Activated CD8-positive, alpha-beta T cell treated with anti-CD3 and anti-CD28 coated beads, Interleukin-2, amount 10 ng/mL, durations not matched to agents 7 days and 5 days (primary cell): Measurements from ENCODE around the gene TANC1. TPM values are rescaled to one million over a fixed set of nuclear protein-coding genes. Genes with fewer than 3 reads are reported as not detected.
A peak's percentile ranks its signal among the peaks of the same experiment; 100 is the strongest.

ENCODE experiments used
- ATAC-seq: fragments of 150-1000 bp; cut with Tn5 transposase; one replicate; pipeline ENCODE4 v1.10.0; 2021; ENCODE audit warnings: moderate library complexity
- CTCF ChIA-PET: fragments of 350-600 bp; sonication (Branson Sonifier 250); formaldehyde crosslinking; loops from one replicate; lab custom pipeline; 2021; ENCODE audit warnings: antibody characterized with exemption; lab: Charles Lee
- POLR2A ChIA-PET: fragments of 350-600 bp; sonication (Branson Sonifier 250); formaldehyde crosslinking; loops from one replicate; lab custom pipeline; 2021; ENCODE audit warnings: antibody characterized with exemption; lab: Charles Lee
- DNase-seq: peaks from one replicate; pipeline ENCODE4 v3.0.0-alpha.2; 2020
- H3K27ac Mint-ChIP-seq: one replicate; pipeline ENCODE4 v1.8.0; 2021; ENCODE audit warnings: mild to moderate bottlenecking, mixed read lengths
- H3K27me3 Mint-ChIP-seq: one replicate; pipeline ENCODE4 v1.8.0; 2021; ENCODE audit warnings: low read depth, mixed read lengths
- H3K36me3 Mint-ChIP-seq: one replicate; pipeline ENCODE4 v1.8.0; 2021; ENCODE audit warnings: low read depth, mixed read lengths
- H3K4me1 Mint-ChIP-seq: one replicate; pipeline ENCODE4 v1.8.0; 2021; ENCODE audit warnings: low read depth, mixed read lengths
- H3K4me3 Mint-ChIP-seq: one replicate; pipeline ENCODE4 v1.8.0; 2021; ENCODE audit warnings: mild to moderate bottlenecking, mixed read lengths
- H3K9me3 Mint-ChIP-seq: one replicate; pipeline ENCODE4 v1.8.0; 2022; ENCODE audit warnings: mixed read lengths; ENCODE audit not compliant: insufficient read depth
- total RNA-seq, 2 experiments: library from RNA; stranded (reverse); gene quantifications; one replicate each; pipeline ENCODE4 v1.2.3, GENCODE V29; 2021

Gene TANC1
- total RNA-seq, 2 experiments from 2014 or later: 0.37 to 0.55 TPM

DNA sequence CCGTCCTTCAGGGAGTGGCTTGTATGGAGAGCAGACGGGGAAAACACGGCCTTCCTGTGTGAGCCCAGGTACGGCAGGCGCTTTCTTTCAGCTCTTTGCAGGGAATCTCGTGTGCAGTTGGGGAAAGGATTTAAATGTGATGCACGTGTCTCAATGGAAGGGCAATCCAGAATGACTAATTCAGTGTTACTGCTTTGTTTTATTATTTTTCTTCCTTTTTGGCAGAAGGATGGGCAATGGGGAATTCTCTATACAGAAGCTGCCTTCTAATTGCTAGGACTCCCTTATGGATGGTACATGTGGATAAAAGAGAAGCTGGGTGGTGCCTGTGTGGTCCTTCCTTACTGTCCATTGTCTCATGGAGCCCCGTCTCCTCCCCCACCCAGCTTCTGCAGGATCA is 210.7 kb downstream of the TANC1 start:
- ATAC-seq: no peak
- Mint-ChIP-seq H3K27me3 (no peaks in the 10 kb centered on the region), H3K4me3 (no peak overlapping the region), H3K4me1 (no peaks in the 10 kb centered on the region), H3K27ac (no peak overlapping the region), H3K36me3 (no peaks in the 10 kb centered on the region), H3K9me3 (no peaks in the 10 kb centered on the region)
- CTCF ChIA-PET: no interaction called here
- DNase-seq: no peak
- POLR2A ChIA-PET: no interaction called here

DNA sequence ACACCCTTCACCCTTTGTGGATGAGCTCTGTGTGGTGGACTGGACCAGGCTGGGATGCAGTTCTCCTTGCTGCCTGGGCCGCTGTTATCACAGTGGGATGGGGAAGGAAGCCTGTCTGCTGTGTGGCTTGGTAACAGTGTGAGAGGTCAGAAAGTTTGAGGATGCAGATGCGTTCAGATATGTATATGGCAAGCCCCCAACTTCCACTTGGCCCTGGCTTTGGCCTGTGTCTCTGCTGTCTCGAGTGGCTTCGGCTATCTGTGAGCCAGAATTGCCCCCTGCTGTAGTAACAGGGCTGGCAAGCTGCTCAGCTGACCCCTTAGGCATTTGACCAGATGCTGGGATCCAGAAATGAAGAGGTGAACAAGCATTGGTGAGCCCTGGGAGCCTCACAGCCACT is 211.3 kb downstream of the TANC1 start:
- no peak for ATAC-seq
- Mint-ChIP-seq H3K9me3 (no peaks in the 10 kb centered on the region), H3K27me3 (no peaks in the 10 kb centered on the region), H3K36me3 (no peaks in the 10 kb centered on the region), H3K4me1 (no peaks in the 10 kb centered on the region), H3K4me3 (no peak overlapping the region), H3K27ac (no peak overlapping the region)
- DNase-seq: no peak
- ChIA-PET CTCF (no interaction called here), POLR2A (no interaction called here)

DNA sequence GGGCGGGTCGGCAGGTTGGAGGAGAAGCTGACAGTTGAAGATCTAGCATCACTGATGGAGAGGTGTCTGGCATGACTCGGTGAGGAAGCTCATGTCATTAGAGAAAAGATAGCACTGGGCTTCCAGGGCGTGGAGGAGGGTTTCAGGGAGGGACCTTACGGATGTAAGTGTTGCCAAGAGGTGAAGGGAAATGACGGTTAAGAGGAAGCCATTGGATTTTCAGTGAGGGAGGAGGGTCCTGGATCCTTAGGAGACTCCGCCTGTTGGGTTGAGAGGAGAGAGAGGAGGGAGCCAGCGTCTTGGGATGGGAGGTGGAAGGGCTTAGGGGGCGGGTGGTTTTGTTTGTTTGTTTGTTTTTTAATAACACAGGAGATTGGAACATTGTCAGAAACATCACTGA is 214.9 kb downstream of the TANC1 start:
- no peak for ATAC-seq
- Mint-ChIP-seq H3K27ac (no peak overlapping the region), H3K4me3 (no peak overlapping the region), H3K9me3 (no peaks in the 10 kb centered on the region), H3K4me1 (peaks cover 12% of the 10 kb centered on the region), H3K36me3 (no peaks in the 10 kb centered on the region), H3K27me3 (no peaks in the 10 kb centered on the region)
- DNase-seq: no peak
- ChIA-PET CTCF (interaction anchor here (1.2 kb wide), 1 partner anchor 16 kb away, joined by 3 read pairs; no protein-coding TSS in a partner anchor), POLR2A (no interaction called here)

DNA sequence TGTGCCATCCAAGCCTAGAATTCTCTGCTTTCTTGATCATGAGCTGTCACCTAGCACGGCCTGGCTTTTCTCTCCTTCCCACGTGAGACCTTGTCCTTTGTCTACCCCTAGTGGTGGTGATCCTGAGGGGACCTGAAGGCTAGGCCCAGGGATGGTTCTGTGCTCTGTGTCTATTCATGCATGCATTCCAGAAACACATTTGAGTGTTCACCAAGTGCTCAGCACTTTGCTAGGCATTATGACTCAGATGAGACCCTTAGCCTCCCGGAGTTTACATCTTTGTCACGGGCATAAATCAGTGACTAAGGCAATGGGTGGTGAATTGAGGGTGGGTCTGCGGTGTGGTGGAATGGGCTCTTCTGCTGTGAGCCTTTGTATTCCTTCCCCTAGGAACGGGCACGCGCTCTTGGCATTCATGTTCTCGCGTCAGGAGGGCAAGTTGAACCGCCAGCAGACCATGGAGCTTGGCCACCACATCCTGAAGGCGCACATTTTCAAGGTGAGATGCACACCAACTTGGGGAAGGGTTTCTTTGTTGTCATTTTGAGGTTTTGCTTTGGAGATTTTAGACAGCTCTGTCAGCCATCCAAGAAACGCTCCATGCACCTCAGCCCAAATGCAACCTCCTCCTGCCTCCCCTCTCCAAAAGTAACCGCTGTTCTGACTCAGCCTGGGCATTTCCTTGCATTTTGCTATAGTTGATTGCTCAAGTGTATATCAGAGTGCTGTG is 217.1 kb downstream of the TANC1 start:
- H3K4me1 Mint-ChIP-seq: peaks cover 12% of the 10 kb centered on the region
- ATAC-seq (peak; percentile 47), DNase-seq (no peak)
- no peaks in the 10 kb centered on the region for H3K27me3 Mint-ChIP-seq
- no peak overlapping the region for H3K4me3 Mint-ChIP-seq
- POLR2A ChIA-PET: no interaction called here
- no peaks in the 10 kb centered on the region for H3K9me3 Mint-ChIP-seq
- no peaks in the 10 kb centered on the region for H3K36me3 Mint-ChIP-seq
- no peak overlapping the region for H3K27ac Mint-ChIP-seq
- CTCF ChIA-PET: interaction anchor here (0.7 to 1.0 kb wide), 3 partner anchors 61 to 283 kb away, joined by 3 read pairs; no protein-coding TSS in a partner anchor

DNA sequence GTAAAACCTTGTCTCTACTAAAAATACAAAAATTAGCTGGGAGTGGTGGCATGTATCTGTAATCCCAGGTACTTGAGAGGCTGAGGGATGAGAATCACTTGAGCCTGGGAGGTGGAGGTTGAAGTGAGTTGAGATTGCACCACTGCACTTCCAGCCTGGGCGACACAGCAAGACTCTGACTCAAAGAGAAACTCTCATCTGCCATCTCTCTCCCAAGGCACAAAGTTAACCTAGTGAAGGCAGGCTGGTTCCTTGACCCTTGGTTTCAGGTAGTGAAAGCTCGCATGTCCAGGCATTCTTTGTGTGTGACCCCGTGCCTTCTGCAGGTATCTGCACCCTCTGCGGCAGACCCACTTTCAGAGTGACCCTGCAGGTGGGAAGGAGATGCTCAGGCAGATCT is 218.0 kb downstream of the TANC1 start:
- H3K27me3 Mint-ChIP-seq: no peaks in the 10 kb centered on the region
- CTCF ChIA-PET: interaction anchor here (1.0 kb wide), 1 partner anchor 60 kb away, joined by 3 read pairs; no protein-coding TSS in a partner anchor
- H3K27ac Mint-ChIP-seq: no peak overlapping the region
- H3K36me3 Mint-ChIP-seq: no peaks in the 10 kb centered on the region
- H3K9me3 Mint-ChIP-seq: no peaks in the 10 kb centered on the region
- H3K4me3 Mint-ChIP-seq: no peak overlapping the region
- POLR2A ChIA-PET: no interaction called here
- H3K4me1 Mint-ChIP-seq: peaks cover 12% of the 10 kb centered on the region
- ATAC-seq: no peak
- DNase-seq: no peak

DNA sequence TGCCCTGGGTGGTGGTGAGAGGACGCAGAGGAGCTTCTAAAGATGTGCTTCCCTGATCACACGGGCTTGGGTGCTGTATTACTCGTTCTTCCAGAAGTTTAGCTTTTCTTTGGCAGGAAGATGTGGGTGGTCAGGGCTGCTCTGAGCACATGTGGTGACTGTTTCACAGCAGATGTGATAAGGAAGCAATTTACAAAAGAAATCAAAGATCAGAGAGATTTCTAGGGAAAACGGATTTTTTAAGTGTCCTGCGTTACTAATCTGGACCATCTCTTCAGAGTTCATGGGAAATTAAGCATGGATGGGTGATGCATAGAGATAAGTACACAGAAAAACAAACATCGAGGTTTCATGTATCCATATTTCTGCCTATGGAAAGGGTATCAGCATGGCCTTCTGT is 218.7 kb downstream of the TANC1 start:
- DNase-seq: no peak
- Mint-ChIP-seq H3K9me3 (no peaks in the 10 kb centered on the region), H3K4me1 (peaks cover 12% of the 10 kb centered on the region), H3K27ac (no peak overlapping the region), H3K27me3 (no peaks in the 10 kb centered on the region), H3K4me3 (no peak overlapping the region), H3K36me3 (no peaks in the 10 kb centered on the region)
- POLR2A ChIA-PET: no interaction called here
- no peak for ATAC-seq
- CTCF ChIA-PET: no interaction called here

DNA sequence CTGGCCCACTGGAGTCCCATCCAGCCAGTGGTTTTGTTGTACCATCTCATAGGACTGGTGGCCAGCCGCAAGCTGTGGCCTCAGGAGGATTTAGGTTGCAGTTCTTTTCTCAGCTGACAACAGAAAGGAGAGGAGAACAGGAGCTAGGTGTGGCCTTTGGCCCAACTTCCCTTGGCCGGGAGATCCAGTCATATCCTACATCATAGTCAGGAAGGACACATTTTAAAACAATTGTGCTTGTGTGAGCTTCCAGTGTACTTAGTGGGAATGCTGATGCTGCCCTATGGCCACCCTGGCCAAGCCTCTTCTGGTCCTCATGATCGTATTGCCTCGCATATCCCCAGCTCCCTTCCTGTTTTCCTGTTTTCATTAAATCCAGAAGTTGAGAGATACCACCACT is 220.0 kb downstream of the TANC1 start:
- ATAC-seq (no peak), DNase-seq (no peak)
- Mint-ChIP-seq H3K4me3 (no peak overlapping the region), H3K9me3 (no peaks in the 10 kb centered on the region), H3K36me3 (no peaks in the 10 kb centered on the region), H3K27me3 (no peaks in the 10 kb centered on the region), H3K4me1 (peaks cover 12% of the 10 kb centered on the region), H3K27ac (no peak overlapping the region)
- CTCF ChIA-PET: interaction anchor here (0.6 kb wide), 1 partner anchor 29 kb away, joined by 3 read pairs; no protein-coding TSS in a partner anchor
- POLR2A ChIA-PET: no interaction called here

DNA sequence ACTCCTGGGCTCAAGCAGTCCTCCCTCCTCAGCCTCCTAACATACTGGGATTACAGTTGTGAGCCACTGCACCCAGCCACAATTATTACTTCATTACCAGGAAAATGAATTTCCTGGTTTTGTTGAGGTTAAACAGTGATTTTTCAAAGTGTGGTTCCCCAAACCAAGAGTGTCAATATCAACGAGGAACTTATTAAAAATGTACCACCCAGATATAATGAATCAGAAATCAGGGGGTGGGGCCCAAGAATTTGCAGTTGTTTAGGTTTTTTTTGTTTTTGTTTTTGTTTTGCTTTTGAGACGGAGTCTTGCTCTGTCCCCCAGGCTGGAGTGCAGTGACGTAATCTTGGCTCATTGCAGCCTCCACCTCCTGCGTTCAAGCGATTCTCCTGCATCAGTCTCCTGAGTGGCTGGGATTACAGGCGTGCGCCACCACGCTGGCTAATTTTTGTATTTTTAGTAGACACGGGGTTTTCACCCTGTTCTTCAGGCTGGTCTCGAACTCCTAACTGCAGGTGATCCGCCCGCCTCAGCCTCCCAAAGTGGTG is 224.0 kb downstream of the TANC1 start:
- Mint-ChIP-seq H3K4me1 (no peaks in the 10 kb centered on the region), H3K36me3 (no peaks in the 10 kb centered on the region), H3K27me3 (peaks cover 1% of the 10 kb centered on the region), H3K4me3 (no peak overlapping the region), H3K27ac (no peak overlapping the region), H3K9me3 (no peaks in the 10 kb centered on the region)
- DNase-seq: no peak
- ChIA-PET CTCF (no interaction called here), POLR2A (no interaction called here)
- no peak for ATAC-seq

DNA sequence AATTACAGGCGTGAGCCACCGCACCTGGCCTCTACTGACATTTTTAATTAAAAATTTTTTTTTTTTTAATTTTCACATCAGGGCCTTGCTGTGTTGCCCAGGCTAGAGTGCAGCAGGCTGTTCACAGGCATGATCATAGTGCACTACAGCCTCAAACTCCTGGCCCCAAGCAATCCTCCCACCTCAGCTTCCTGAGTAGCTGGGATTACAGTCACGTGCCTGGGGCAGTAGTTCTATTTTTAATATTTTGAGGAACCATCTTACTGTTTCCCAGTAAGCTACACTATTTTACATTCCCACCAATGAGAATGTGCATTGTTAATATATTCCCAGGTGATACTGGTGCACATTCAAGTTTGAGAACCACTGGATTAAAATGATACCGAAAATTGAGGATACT is 225.4 kb downstream of the TANC1 start:
- peaks cover 2% of the 10 kb centered on the region for H3K27me3 Mint-ChIP-seq
- H3K4me1 Mint-ChIP-seq: no peaks in the 10 kb centered on the region
- ATAC-seq: no peak
- H3K36me3 Mint-ChIP-seq: no peaks in the 10 kb centered on the region
- POLR2A ChIA-PET: no interaction called here
- no peaks in the 10 kb centered on the region for H3K9me3 Mint-ChIP-seq
- DNase-seq: no peak
- CTCF ChIA-PET: no interaction called here
- no peak overlapping the region for H3K4me3 Mint-ChIP-seq
- H3K27ac Mint-ChIP-seq: no peak overlapping the region

DNA sequence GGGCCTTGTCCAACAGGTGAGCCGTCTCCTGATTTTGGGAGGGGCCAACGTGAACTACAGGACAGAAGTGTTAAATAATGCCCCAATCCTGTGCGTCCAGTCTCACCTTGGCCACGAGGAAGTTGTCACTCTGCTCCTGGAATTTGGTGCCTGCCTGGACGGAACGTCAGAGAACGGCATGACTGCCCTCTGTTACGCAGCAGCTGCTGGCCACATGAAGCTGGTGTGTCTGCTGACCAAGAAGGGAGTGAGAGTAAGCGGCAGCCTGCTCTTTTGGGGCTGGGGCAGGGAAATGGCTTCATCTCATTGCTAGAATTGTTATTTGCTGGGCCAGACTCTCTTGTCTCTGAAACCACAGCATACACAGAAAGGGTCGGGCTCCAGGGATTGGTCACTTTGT is 225.8 kb downstream of the TANC1 start:
- no peaks in the 10 kb centered on the region for H3K9me3 Mint-ChIP-seq
- no peaks in the 10 kb centered on the region for H3K36me3 Mint-ChIP-seq
- no peak for ATAC-seq
- H3K4me1 Mint-ChIP-seq: no peaks in the 10 kb centered on the region
- POLR2A ChIA-PET: no interaction called here
- no peak overlapping the region for H3K27ac Mint-ChIP-seq
- H3K4me3 Mint-ChIP-seq: no peak overlapping the region
- CTCF ChIA-PET: no interaction called here
- H3K27me3 Mint-ChIP-seq: peaks cover 2% of the 10 kb centered on the region
- DNase-seq: no peak

DNA sequence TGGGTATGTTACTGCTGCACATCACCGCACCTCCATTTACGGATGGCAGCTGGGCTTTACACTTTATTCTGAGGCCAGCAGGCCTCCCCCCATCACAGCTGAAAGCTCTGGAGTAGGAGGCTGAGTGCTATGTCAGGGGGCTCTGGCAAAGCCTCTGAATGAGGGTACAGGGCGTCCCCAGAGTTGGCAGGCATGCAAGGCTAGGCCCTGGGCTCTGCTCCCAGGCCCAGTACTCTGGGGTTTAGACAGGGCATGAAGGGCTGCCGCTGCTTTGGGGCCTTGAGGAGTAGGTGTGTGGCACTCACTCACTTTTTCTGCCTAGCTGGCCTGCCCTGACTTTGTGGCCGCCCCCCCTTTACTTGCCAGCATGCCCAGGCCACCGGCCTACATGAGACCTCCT is 227.3 kb downstream of the TANC1 start:
- CTCF ChIA-PET: no interaction called here
- no peaks in the 10 kb centered on the region for H3K36me3 Mint-ChIP-seq
- ATAC-seq: no peak

DNA sequence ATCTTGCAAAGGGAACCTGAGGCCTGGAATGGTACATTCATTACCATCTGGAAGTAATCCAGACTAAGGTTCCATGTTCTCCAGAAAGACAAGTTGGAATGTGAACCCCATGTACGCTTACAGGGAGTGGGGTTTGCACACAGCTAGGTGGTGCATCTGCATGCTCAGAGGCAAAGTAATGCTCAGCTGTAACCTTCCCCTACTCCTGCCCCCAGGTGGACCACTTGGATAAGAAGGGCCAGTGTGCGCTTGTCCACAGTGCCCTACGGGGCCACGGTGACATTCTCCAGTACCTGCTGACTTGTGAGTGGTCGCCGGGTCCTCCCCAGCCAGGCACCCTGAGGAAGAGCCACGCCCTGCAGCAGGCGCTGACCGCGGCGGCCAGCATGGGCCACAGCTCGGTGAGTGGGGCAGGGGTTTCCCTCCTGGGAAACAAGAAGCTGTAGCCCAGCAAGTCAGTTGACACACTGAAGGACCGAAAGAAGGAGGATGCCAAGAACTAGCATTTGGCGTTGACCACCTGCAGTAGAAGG is 228.0 kb downstream of the TANC1 start:
- POLR2A ChIA-PET: no interaction called here
- peaks cover 2% of the 10 kb centered on the region for H3K27me3 Mint-ChIP-seq
- DNase-seq (no peak), ATAC-seq (no peak)
- CTCF ChIA-PET: no interaction called here
- no peak overlapping the region for H3K4me3 Mint-ChIP-seq
- H3K27ac Mint-ChIP-seq: no peak overlapping the region
- H3K9me3 Mint-ChIP-seq: no peaks in the 10 kb centered on the region
- H3K36me3 Mint-ChIP-seq: no peaks in the 10 kb centered on the region
- H3K4me1 Mint-ChIP-seq: peaks cover 9% of the 10 kb centered on the region

More for the DNA sequence above, 227.3 kb downstream of the TANC1 start:
- Mint-ChIP-seq H3K27me3 (peaks cover 2% of the 10 kb centered on the region), H3K4me3 (no peak overlapping the region), H3K9me3 (no peaks in the 10 kb centered on the region), H3K27ac (no peak overlapping the region), H3K4me1 (peaks cover 1% of the 10 kb centered on the region)
- DNase-seq: no peak
- POLR2A ChIA-PET: no interaction called here
